Activated T-cell treated with anti-CD3 and anti-CD28 coated beads, Interleukin-2, amount 50 U/mL, for 48 hours (primary cell): ENCODE data around the gene MATN1.
A peak's percentile ranks its signal among the peaks of the same experiment; 100 is the strongest.

Experiments used
- DNase-seq, 2 experiments: peaks; one replicate each; pipeline ENCODE4 v3.0.0-alpha.2; 2020

MATN1 gene

DNA sequence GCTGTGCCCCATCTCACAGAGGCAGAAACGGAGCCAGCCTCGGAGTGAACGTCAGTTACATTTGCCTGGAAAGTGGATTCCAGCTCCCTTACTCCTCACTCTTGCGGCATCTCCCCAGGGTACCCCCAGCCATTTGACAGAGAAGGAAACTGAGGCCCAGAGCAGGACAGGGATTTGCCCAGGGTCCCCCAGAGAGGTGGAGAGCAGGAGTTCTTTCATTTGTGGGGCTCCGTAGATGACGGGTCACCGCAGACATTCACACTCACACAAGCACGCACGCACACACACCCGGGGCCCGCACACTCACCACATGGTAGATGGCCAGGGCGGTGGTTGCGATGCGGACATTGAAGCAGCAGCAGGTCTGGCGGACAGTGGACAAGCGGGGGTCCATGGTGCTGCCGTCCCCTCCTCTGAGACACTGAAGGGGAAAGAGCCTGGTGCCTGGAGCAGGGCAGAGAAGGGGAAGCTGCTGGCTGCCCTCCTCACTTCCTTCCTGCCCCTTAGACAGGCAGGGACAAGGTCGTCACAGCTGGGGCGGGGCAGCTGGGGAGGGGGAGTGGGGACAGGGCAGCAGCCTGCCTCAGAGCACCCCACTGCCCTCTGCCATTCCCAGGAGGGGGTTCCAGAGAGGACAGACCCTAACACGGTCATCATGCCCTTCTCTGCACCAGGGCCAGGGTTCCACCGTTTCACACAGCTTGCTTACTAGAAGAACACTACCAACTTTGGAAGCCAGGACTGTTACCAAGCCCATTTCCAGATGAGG is 34.2 kb upstream of the MATN1 start, which contains the start of gene LAPTM5:
LAPTM5 (minus strand) TSS at position 423 of the 769 bp plus-strand sequence; CDS start at position 394, 29 bp downstream.
- peak; percentile 76 to 77 for DNase-seq

DNA sequence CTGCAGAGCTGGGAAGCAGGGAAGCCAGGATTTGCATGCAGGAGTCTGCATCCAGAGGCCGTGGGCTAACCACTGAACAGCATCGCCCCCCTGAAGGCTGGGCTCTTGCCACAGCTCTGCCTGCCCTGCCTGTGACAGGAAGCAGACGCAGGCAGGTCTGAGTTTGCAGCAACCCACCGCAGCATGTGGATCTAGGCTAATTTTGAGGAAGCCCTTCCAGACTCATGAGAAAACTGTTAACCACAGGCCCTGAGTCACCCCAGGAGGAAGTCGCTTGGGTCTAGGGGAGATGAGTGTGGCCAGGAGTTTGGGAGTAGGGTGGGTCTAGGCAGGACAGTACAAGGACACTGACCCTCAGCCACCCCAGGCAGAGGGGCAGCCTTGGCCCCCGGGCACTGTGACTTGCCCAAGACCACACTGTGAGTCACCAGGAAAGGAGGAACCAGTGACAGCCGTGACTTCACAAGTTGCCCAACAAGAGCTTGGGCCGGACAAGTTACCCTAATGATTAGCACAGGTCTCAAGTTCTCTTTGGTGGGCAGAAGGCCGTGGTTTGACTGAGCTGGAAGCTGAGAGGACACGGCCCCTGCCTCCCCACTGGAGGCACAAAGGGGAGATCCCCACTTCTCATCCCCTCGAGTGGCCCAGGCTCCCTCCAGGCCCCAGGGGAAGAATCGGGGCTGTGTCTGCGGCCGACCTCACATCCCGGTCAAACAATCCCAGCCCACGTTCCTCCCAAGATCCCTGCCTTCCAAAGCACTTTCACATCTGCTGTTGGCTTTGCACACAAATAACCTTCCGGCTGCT is 33.4 kb upstream of the MATN1 start:
- peak; percentile 77 to 80 for DNase-seq

DNA sequence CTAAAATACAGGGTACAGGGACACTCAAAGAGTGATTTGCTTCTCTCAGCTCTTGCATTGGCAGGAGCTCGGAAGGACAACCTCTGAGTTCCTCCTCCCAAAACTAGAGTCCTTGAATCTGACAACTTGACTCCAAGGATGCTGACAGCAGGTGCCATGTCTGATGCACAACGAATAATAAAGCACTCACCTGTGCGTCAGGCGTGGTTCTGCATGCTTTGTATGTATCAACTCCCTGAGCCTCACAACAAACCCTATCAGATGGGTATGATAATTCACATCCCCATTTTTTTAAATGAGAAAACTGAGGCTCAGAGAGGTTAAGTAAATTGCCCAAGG is 32.8 kb upstream of the MATN1 start:
- no peak for DNase-seq

DNA sequence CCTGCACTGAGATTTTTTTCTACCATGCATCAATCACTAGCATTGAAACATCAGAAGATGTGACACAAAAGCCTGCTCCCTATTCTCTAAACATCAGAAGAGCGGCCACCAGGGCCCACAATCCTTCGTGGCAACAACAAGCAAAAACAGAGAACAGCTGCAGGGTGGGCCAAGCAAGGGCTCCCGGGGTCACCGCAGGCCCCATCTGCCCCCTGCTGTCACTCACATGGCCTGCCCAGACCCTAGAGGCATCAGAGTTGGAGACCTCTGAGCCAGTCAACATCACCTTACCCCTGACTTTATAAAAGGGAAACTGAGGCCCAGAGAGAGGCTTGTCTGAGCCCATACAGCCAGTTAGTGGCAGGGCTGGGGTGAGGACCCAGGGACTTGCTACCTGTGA is 32.4 kb upstream of the MATN1 start:
- no peak for DNase-seq

DNA sequence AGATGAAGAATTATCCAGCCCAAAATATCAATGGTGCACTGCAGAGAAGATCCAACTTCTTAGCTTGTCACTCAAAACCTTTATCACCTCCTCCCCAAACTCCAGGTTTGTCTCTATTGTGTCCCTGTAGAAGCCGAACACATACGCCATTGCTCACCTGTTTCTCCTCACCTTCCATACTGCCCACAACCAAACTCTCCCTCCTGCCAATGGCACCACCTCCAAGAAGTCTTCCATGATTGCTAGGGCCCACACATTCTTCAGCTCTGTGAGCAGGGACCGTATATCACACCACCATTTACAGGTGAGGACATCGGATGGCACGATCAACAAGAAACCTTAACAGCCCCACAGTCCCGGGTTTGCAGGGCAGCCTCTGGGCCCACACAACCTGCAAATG is 31.9 kb upstream of the MATN1 start:
- no peak for DNase-seq

DNA sequence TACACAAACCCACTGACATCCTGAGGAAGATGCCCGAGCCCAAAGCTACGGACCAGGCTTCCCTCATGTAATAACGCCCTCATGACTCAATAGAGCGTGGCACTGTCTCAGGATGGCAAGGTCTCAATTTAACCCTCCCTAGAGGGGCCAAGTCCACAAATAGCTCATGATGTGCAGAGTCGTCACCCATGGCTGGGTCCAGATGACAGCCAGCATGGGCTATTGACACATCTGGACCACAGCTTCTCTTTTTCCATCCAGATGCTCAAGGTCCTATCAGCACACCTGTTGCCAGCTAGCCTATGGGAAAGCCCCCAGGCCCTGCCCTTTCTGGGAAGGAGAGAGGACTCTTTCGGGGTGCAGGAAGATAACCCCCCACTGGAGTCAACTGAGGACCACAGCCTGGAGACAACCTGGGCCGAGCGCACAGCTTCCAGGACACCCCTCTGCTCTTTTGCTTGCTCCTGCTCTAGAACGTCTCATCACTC is 31.3 kb upstream of the MATN1 start:
- DNase-seq = peak; percentile 52 to 58

DNA sequence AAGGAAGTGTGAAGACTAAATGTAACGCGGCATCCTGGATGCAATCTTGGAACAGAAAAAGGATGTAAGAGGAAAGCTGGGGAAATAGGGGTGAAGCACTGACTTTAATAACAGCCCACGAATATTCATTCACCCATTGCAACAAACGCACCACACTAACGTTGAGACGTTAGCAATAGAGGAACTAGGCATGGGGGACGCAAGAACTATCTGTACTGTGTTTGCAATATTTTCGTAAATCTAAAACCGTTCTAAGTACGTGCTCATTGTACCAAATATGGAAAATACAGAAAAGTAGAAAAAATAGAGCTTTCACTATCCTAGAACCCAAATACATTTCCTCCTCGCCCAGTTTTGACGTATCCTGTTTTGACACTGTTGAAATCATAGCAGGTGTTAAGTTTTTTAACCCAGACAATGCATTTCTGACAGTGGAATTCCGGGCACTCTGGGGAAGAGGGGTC is 30.3 kb upstream of the MATN1 start:
- DNase-seq = no peak

DNA sequence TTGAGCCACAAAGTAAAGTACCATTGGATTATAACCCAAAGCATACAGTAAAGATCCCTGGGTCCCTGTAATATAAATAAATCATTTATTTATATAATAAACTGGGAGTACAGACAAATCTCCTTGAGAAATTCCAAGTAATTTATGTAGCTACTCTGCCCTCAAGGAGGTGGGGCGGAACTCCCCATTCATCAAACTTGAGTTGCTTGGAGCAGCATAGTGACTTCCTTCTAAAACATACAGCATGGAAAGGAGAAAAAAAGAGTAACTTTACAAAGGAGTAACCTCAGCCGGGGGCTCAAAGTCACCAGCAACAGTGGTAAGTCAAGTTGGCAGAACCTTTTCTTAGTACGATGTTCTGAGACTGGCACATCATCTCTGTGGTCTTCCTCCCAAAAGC is 29.7 kb upstream of the MATN1 start:
- no peak for DNase-seq

DNA sequence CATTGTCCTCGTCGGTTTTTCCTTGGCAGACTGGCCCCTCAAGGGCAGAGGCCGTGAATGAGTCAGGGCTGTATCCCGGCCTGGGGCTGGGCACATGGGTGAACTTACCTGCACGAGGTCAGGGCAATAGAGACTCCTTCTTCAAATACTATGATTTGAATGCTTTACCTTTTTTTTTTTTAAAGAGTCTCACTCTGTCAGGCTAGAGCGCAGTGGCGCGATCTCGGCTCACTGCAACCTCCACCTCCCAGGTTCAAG is 29.2 kb upstream of the MATN1 start:
- no peak for DNase-seq

DNA sequence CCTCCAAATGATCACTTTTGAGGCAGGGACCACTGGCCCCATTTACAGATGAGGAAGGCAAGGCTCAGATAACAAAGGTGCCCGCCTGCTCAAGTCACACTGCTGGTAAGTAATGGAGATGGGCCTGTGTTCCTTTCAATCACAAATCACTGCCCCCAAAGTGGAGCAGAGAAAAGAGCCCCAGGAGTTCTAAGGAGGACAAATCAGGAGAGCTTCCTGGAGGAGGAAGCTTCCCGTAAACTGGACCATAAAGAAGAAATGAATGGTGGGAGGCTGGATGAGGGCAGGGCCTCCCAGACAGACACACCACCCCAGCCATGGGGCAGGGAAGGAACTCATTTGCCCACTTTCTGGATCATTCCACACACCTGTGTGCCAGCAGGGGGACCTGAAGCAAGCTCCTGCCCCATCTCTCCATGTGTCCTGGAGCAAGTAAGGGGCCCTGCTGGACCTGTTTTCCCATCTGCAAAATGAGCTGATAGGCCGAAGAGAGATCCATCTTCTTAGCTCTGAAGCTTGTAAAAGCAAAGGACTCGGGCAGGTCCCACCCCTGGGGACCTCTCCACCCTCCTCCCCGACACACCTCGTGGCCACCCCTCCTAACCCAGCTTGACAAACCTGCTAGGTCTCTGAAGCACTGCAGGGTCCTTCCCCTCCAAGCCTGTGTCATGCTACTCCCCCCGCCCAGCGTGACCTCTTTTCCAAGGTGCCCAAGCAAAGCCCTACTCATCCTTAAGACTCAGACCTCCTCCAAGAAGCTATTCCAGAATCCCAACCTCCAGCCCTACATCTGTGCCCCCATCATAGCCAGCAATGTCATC is 28.7 kb upstream of the MATN1 start:
- DNase-seq = peak; percentile 31 to 41

DNA sequence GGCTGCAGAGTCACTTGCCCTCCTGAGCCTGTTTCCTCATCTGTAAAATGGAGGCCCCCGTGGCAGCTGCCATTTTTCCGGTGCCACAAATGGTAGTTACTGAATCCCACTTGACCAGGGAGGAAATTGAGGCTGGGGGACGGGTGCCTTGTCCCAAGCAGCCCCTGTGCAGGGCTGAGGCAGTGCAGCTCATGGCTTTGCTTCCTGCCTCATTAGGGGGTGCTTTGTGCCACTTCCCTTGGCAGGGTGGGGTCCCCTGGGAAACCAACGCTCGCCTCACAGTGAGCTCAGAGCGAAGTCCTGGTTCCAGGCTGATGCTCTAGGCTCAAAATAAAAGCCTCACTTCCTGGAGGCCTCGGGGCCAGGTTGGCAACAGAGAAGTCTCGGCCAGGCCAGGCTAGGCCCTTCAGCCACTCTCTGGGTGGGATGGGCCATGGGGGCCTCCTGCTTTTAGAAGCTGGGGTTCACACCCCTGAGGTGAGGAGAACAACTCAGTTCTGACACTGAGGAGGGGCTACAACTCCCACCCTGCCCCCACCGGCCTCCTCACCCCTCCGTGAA is 27.4 kb upstream of the MATN1 start:
- DNase-seq = peak; percentile 39

DNA sequence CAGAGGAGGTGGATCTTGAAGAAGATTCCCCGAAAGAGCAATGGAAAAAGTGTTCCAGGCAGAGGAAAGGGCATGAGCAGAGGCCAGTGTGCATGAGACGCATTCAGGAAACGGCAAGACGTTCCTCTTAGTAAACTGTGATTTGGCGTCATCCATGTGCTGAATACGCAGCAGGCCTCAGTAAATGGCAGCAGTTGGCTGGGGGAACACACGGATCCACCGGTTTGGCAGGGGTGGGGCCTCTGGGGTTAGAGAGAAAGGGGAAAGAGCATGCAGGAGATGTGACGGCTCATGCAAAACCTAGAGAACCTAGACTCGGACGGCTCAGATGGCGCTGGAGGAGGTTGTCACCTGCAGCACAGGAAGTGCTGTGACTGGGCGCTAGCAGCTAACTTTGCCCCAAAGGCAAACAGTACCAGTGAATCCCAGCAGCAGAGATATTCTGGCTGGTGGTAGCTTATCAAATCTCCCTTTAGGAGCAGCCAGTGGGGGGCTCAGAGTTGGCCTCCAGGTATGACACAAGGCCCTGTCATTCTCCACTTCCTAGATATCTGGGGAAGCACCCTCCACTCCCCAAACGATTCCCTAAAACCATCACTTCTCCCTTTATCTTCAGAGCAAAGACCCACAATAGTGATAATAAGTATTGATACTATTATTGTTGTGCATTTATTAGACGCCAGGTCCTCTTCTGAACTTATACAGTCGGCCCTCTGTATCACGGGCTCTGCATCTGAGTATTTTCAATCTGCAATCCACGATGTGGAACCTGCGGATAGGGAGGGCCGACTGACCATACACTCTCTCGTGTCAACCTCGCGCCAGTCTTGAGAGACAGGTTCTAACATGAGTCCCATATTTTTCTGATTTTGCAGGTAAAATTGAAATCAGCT is 26.6 kb upstream of the MATN1 start:
- DNase-seq = peak; percentile 68 to 75

DNA sequence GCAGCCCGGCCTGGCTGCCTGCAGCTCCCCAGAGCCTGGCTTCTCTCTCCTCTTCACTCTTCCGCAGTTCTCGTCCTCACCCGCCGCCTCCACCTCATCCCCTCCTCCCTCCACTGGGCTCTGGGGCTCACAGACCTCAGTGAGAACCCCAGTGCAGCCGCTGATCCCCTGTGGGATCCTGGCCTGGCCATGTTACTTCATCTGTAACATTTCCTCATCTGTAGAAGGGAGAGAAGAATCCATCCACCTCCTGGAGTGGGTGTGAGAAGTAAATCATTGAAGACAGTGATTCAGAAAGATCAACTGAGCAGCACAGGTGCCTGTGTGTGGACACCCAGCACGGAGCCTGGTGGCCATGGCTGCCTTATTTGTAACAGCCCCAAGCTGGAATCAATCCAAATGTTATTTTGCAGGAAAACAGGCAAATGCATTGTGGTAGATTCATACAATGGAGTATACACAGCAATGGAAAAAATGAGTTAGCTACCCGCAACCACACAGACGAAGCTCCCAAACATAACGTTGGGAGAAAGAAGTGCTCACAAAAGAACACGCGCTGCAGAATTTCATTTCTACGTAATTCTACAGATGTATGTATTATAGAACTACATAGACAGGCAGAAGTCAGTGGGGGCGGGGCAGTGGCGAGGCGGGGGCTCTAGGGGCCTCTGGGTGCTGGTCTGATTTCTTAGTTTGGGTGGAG is 25.5 kb upstream of the MATN1 start:
- peak; percentile 69 for DNase-seq

DNA sequence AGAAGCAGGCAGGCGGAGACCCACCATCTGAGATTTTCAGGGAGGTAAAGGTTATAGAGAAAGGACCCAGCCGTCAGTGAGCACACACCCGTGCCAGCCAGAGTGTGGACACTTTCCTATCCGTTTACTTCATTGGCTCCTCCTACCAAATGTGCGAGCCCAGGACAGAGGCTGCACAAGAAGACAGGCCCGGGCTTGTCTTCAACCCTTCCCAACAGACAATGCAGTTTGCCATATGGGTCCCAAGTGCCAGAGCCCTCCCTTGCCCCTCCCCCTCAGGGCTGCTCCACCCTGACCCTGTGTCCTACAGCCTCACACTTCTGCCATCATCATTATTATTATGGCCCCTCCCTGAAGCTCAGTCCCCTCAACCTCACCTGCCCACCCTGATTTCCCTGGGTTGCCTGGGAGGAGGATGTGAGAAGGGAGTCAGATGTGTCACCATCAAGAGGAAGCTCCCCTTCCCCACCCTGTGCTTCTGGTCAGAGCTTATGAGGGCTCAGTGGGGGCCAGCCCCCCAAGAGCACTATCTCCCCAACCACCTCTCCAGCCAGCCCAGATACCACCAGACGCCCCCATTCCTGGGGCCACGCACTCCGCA is 24.8 kb upstream of the MATN1 start:
- peak; percentile 41 to 48 for DNase-seq

DNA sequence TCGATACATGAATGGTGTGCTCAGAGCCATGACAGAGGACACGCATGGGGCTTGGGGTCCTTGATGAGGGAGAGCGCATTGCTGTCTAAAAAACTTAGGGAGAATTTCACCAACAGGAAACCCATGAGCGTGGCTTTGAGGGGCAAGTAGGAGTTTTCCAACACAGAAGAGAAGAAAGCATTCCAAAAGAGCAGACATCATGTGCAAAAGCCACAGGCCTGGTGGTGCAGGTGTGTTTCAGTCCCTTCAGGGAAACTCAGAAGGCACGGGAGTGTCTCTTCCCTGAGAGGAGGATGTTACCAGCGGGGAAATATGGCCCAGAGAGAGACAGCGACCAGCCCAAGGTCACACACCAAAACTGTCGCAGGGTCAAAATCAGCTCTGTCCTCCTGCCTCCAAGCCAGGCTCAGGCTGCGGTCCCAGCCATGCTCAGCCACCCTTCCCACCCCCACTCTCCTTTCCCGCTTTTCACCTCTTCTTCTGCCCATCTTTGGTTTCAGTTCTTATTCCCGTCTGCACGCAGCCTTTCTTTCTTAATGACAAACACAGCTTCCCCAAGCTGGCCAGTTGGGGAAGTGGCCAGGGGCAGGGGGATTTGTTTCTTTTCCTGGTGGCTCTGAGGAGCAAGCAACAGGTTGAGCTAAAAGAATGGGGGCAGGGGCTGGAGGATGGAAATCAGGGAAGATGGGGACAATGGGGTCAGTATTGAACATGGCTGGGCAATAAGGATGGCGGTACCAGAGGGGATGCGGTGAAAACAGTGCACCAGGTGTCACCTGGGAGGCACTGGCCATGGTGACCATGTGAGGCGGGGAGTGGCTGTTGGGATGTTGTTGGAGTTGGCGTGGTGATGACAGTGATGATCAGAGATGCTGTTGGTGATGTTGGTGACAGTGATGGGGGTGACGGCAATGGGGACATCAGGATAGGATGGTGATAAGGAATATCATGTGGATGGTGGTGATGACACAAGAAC is 23.9 kb upstream of the MATN1 start:
- DNase-seq = peak in 1 of 2 experiments; percentile 34

DNA sequence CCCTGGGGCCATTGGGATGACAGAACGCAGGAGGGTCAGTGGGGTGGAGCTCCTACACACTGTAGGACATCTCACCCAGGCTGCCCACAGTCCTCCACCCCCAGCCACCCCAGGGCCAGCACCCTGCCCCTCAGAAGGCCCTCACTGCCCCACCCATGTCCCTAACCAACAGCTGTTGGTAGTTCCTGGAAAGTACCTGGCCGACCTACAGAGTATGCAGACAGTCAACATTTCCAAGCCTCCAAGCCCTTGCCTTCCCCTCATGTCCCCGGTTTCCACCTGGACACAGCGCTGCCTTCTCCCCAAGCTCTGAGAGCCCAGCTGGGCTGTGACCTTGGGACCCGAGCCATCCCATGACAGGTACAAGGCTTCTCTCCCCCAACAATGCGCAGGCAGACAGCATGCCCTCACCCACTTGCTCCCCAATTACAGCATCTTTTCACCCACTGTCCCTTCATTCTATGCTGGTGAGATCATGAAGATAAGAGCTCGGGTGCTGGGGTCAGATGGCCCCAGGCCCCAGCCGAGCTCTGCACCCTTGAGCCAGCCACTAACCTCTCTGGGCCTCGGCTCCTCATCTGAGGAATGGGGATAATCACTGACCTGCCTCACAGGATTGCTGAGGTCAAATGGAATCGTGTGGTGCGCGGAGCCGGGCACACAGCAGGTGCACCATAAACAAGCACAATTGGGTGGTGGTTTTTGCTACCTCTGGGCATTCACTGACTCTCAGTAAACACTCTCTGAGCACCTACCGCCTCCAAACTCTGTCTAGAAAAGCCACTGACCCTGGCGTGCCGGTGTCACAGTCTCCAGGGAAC is 23.0 kb upstream of the MATN1 start:
- DNase-seq = peak in 1 of 2 experiments; percentile 36

DNA sequence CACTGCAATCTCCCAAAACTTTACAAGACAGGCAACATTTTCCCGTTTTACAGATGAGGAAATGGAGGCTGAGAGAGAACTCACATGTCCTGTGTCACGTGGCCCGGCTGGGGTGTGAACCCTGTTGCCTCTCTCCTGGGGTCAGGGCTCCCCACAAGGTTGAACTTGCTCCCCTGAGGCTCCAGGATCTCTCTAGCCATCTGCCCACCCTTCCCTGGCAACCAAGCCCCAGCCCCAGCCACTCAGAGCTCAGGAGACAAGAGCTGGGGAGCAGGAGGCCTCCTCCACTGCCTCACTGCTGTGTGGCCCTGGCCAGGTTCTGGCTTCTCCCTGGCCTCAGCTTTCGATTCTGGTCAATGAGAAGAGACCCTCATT is 22.4 kb upstream of the MATN1 start:
- DNase-seq = peak; percentile 48 to 50

DNA sequence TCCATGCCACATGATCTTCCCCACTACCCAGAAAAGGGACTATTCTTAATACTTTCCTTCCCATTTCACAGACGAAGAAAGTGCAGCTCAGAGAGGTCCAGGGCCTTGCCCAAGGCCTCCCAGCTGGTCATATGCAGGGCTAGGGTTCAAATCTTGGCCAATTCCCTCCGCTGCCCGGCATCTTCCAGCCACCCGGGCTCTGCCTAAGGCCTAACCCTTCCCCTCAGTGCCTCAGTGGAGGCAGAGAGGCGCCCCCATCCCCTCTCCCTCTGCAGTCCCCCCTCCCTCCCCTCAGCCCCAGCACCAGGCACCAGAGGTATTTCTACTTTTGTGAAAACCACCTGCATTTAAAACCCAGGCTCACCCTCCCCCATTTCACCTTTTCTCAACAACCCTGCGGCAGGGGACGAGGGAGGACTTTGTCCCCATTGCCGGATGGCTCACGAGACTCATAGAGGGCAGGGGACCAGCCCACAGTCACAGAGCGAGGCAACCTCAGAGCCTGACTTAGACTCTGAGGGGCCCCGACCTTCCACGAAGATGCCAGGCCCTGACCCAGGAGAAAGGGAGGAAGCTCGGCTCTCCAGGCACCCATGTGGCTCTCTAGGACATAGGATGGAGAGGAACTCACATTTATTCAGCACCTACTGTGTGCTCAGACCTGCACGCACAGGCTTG is 21.9 kb upstream of the MATN1 start:
- peak; percentile 49 to 53 for DNase-seq
